Liver (tissue), 9 donors: Measurements from ENCODE around the gene ANKRD31. TPM values are rescaled to one million over a fixed set of nuclear protein-coding genes. Genes with fewer than 3 reads are reported as not detected.

Experiments used
- DNase-seq: peaks from one replicate; pipeline ENCODE4 v3.0.0-alpha.2; 2017; ENCODE audit warnings: low spot score
- H3K27ac ChIP-seq, 2 donors: one replicate each; pipeline ENCODE4 v1.7.0; 2013; ENCODE audit warnings: inconsistent platforms in 2 of 2, low read length in 2 of 2, control low read depth in 1 of 2, low read depth in 1 of 2, mild to moderate bottlenecking in 1 of 2
- H3K27me3 ChIP-seq, 4 donors: one replicate each; pipeline versions ENCODE4 v1.6.1 to v1.7.0; 2013; ENCODE audit warnings: low read length in 3 of 4, inconsistent platforms in 1 of 4, mild to moderate bottlenecking in 1 of 4, moderate library complexity in 1 of 4; ENCODE audit not compliant: control insufficient read depth in 4 of 4, insufficient read depth in 4 of 4
- H3K36me3 ChIP-seq, 4 donors: one replicate each; pipeline versions ENCODE4 v1.6.1 to v1.7.0; 2013; ENCODE audit warnings: low read length in 3 of 4, mild to moderate bottlenecking in 3 of 4, low read depth in 1 of 4, moderate library complexity in 1 of 4; ENCODE audit not compliant: control insufficient read depth in 4 of 4, insufficient read depth in 3 of 4
- H3K4me1 ChIP-seq, 4 donors: one replicate each; pipeline versions ENCODE4 v1.6.1 to v1.7.0; 2013; ENCODE audit warnings: low read length in 3 of 4, mild to moderate bottlenecking in 3 of 4, moderate library complexity in 1 of 4; ENCODE audit not compliant: control insufficient read depth in 4 of 4, insufficient read depth in 4 of 4
- H3K4me3 ChIP-seq, 3 donors: one replicate each; pipeline versions ENCODE4 v1.6.1 to v1.7.0; 2013; ENCODE audit warnings: low read length in 3 of 3, control low read depth in 1 of 3, low read depth in 1 of 3, mild to moderate bottlenecking in 1 of 3
- H3K9ac ChIP-seq, 2 donors: one replicate each; pipeline ENCODE4 v1.7.0; 2013; ENCODE audit warnings: low read length in 2 of 2, mild to moderate bottlenecking in 2 of 2, moderate library complexity in 2 of 2, control low read depth in 1 of 2, low read depth in 1 of 2
- H3K9me3 ChIP-seq, 4 donors: one replicate each; pipeline versions ENCODE4 v1.6.1 to v1.7.0; 2013; ENCODE audit warnings: low read length in 3 of 4; ENCODE audit not compliant: control insufficient read depth in 4 of 4
- ATF3 ChIP-seq: IDR thresholded peaks from 2 replicates; pipeline ENCODE4 v1.6.1; 2016; ENCODE audit warnings: antibody characterized with exemption
- CTCF ChIP-seq: fragments of 150-350 bp; IDR thresholded peaks from 2 replicates; pipeline ENCODE4 v1.5.1; 2017; ENCODE audit warnings: improper control_type of control experiment, low read depth, low read length; ENCODE audit not compliant: missing input control
- EGR1 ChIP-seq, 2 donors: IDR thresholded peaks; 2 replicates each; pipeline ENCODE4 v1.6.1; 2016 to 2018; ENCODE audit warnings: antibody characterized with exemption in 2 of 2, low read depth in 2 of 2
- FOXA1 ChIP-seq: IDR thresholded peaks from 2 replicates; pipeline ENCODE4 v1.6.1; 2016; ENCODE audit warnings: antibody characterized with exemption
- FOXA2 ChIP-seq: IDR thresholded peaks from 2 replicates; pipeline ENCODE4 v1.6.1; 2016; ENCODE audit warnings: antibody characterized with exemption
- GABPA ChIP-seq, 2 donors: IDR thresholded peaks in 1 of 2; conservative IDR thresholded peaks in 1 of 2; 2 replicates each; pipeline ENCODE4 v1.6.1; 2016; ENCODE audit warnings: antibody characterized with exemption in 2 of 2, mild to moderate bottlenecking in 1 of 2, moderate library complexity in 1 of 2
- HNF4A ChIP-seq, 2 donors: conservative IDR thresholded peaks; 2 replicates each; pipeline ENCODE4 v1.6.1; 2016; ENCODE audit warnings: antibody characterized with exemption in 2 of 2, mild to moderate bottlenecking in 2 of 2
- HNF4G ChIP-seq: IDR thresholded peaks from 2 replicates; pipeline ENCODE4 v1.6.1; 2016; ENCODE audit warnings: antibody characterized with exemption
- MAX ChIP-seq: IDR thresholded peaks from 2 replicates; pipeline ENCODE4 v1.6.1; 2016; ENCODE audit warnings: antibody characterized with exemption
- NR2F2 ChIP-seq: IDR thresholded peaks from 2 replicates; pipeline ENCODE4 v1.6.1; 2016; ENCODE audit warnings: antibody characterized with exemption
- RAD21 ChIP-seq, 2 donors: IDR thresholded peaks; 2 replicates each; pipeline ENCODE4 v1.6.1; 2016; ENCODE audit warnings: antibody characterized with exemption in 2 of 2, mild to moderate bottlenecking in 2 of 2
- REST ChIP-seq: IDR thresholded peaks from 2 replicates; pipeline ENCODE4 v1.6.1; 2016; ENCODE audit warnings: antibody characterized with exemption, mild to moderate bottlenecking
- RXRA ChIP-seq, 2 donors: IDR thresholded peaks; 2 replicates each; pipeline ENCODE4 v1.6.1; 2017 to 2018; ENCODE audit warnings: antibody characterized with exemption in 2 of 2, mild to moderate bottlenecking in 1 of 2
- SP1 ChIP-seq: IDR thresholded peaks from 2 replicates; pipeline ENCODE4 v1.6.1; 2018; ENCODE audit warnings: antibody characterized with exemption, mild to moderate bottlenecking
- TAF1 ChIP-seq: conservative IDR thresholded peaks from 2 replicates; pipeline ENCODE4 v1.6.1; 2016; ENCODE audit warnings: antibody characterized with exemption, mild to moderate bottlenecking
- YY1 ChIP-seq: IDR thresholded peaks from 2 replicates; pipeline ENCODE4 v1.6.1; 2016; ENCODE audit warnings: antibody characterized with exemption, mild to moderate bottlenecking
- ZBTB33 ChIP-seq: IDR thresholded peaks from 2 replicates; pipeline ENCODE4 v1.6.1; 2016; ENCODE audit warnings: antibody characterized with exemption
- WGBS: extraction: QIAGEN DNeasy Blood & Tissue Kit; methylation state at CpG from one replicate; pipeline ENCODE4 v1.1.7; 2013; 5-methylcytosine and 5-hydroxymethylcytosine counted together
- polyA plus RNA-seq, 2 donors: library from polyadenylated mRNA; stranded (reverse) in 1 of 2; unstranded in 1 of 2; fragments of 200-250 nt in 1 of 2; fragments of >200 nt in 1 of 2; fragmentation: Nextera tagmentation in 1 of 2; extraction: Ambion mirVana in 1 of 2; gene quantifications; one replicate each; pipeline versions ENCODE4 v1.2.1 to v1.2.3, GENCODE V29; 2013 to 2015
- total RNA-seq, 2 donors: library from RNA; depleted of rRNA; stranded (reverse); fragments of >200 nt; gene quantifications; one replicate each; pipeline ENCODE4 v1.2.3, GENCODE V29; 2014
- donor health status: healthy.
- donor health status: healthy.
- donor health status: healthy.
- donor health status: healthy.
- donor health status: healthy.

ANKRD31 gene
- total and polyA plus RNA-seq, 4 donors, result 0.03 to 0.08 (median 0.04) TPM

- TF ChIP-seq SP1 (no peak), MAX (no peak), ATF3 (no peak), RXRA (IDR thresholded peaks at IDR 0.05) (no peak), HNF4G (no peak), CTCF (no peak), RAD21 (IDR thresholded peaks at IDR 0.05) (no peak), HNF4A (conservative IDR thresholded peaks at IDR 0.05) (no peak), FOXA2 (no peak), NR2F2 (no peak), ZBTB33 (no peak), REST (no peak), EGR1 (IDR thresholded peaks at IDR 0.05; ENCODE audit: low read depth in 2 of 2) (no peak), TAF1 (no peak), GABPA (IDR thresholded peaks at IDR 0.05 in 1 of 2, conservative IDR thresholded peaks at IDR 0.05 in 1 of 2) (no peak)
- no peaks in the 10 kb centered on the region for H3K9me3 ChIP-seq
- no peaks in the 10 kb centered on the region for H3K36me3 ChIP-seq
- DNase-seq, result no peak
- no peak overlapping the region for H3K4me3 ChIP-seq
- WGBS, result 88% methylated on average over 2 of the region's 2 CpGs
- H3K9ac ChIP-seq, result no peak overlapping the region
- no peak overlapping the region for H3K27ac ChIP-seq
- H3K4me1 ChIP-seq, result peaks cover 0 to 2% (median 0%) of the 10 kb centered on the region in 4 donors
- peaks cover 0 to 2% (median 0%) of the 10 kb centered on the region in 4 donors for H3K27me3 ChIP-seq
These were observed 5.4 kb upstream of the ANKRD31 start for GRCh38 chr5:75242067-75242466.

GRCh38 chr5:75239681-75240080 lies 3.0 kb upstream of the ANKRD31 start:
- WGBS, result 96% methylated on average over 2 of the region's 2 CpGs

More at GRCh38 chr5:75239681-75240080, 3.0 kb upstream of the ANKRD31 start:
- no peak for TF ChIP-seq NR2F2
- no peak for TF ChIP-seq HNF4A (conservative IDR thresholded peaks at IDR 0.05)
- TF ChIP-seq FOXA1, result no peak
- no peak for TF ChIP-seq CTCF
- TF ChIP-seq FOXA2, result no peak
- no peak for TF ChIP-seq GABPA (IDR thresholded peaks at IDR 0.05 in 1 of 2, conservative IDR thresholded peaks at IDR 0.05 in 1 of 2)
- no peak for TF ChIP-seq MAX
- TF ChIP-seq EGR1 (IDR thresholded peaks at IDR 0.05; ENCODE audit: low read depth in 2 of 2), result no peak
- TF ChIP-seq YY1, result no peak
- TF ChIP-seq ATF3, result no peak
- peaks cover 0 to 8% (median 4%) of the 10 kb centered on the region in 4 donors for H3K4me1 ChIP-seq
- no peaks in the 10 kb centered on the region for H3K9me3 ChIP-seq
- H3K27me3 ChIP-seq, result peaks cover 0 to 2% (median 0%) of the 10 kb centered on the region in 4 donors
- no peak for DNase-seq
- H3K9ac ChIP-seq, result no peak overlapping the region
- H3K4me3 ChIP-seq, result no peak overlapping the region
- H3K36me3 ChIP-seq, result no peaks in the 10 kb centered on the region
- H3K27ac ChIP-seq, result no peak overlapping the region
